CD8-positive, alpha-beta memory T cell (primary cell): ENCODE results near the gene C14orf93. TPM values are rescaled to one million over a fixed set of nuclear protein-coding genes. Genes with fewer than 3 reads are reported as not detected.
"Not testable (repeated sequence)": the region's sequence is repeated elsewhere in the genome, so short reads cannot be mapped to it uniquely, and the experiment has no call there.

Experiments used
- CTCF ChIA-PET: fragments of 350-600 bp; sonication (Branson Sonifier 250); formaldehyde crosslinking; loops from one replicate; lab custom pipeline; 2021; ENCODE audit warnings: antibody characterized with exemption; lab: Charles Lee
- POLR2A ChIA-PET: fragments of 350-600 bp; sonication (Branson Sonifier 250); formaldehyde crosslinking; loops from one replicate; lab custom pipeline; 2021; ENCODE audit warnings: antibody characterized with exemption; lab: Charles Lee
- DNase-seq, 5 donors: peaks; one replicate each; pipeline versions ENCODE4 v3.0.0 to v3.0.0-alpha.2; 2020 to 2022; ENCODE audit warnings: mixed read lengths in 1 of 5
- H3K27ac ChIP-seq: one replicate; pipeline ENCODE4 v1.7.0; 2013; ENCODE audit warnings: low read depth, mild to moderate bottlenecking, low read length, moderate library complexity
- H3K27me3 ChIP-seq: 2 replicates; pipeline ENCODE4 v1.7.0; 2013; ENCODE audit warnings: low read length, mild to moderate bottlenecking; ENCODE audit not compliant: insufficient read depth, poor library complexity, severe bottlenecking
- H3K36me3 ChIP-seq: 2 replicates; pipeline ENCODE4 v1.7.0; 2013; ENCODE audit warnings: mild to moderate bottlenecking, low read length, moderate library complexity; ENCODE audit not compliant: insufficient read depth
- H3K4me1 ChIP-seq: 2 replicates; pipeline ENCODE4 v1.7.0; 2013; ENCODE audit warnings: mild to moderate bottlenecking, low read length, moderate library complexity; ENCODE audit not compliant: insufficient read depth
- H3K4me3 ChIP-seq: 2 replicates; pipeline ENCODE4 v1.7.0; 2013; ENCODE audit warnings: mild to moderate bottlenecking, low read length
- H3K9me3 ChIP-seq: 2 replicates; pipeline ENCODE4 v1.7.0; 2013; ENCODE audit warnings: mild to moderate bottlenecking, low read length
- H3K27ac Mint-ChIP-seq, 8 donors: one replicate each; pipeline ENCODE4 v1.8.0; 2020 to 2021; ENCODE audit warnings: mixed read lengths in 8 of 8, mild to moderate bottlenecking in 6 of 8, inconsistent platforms in 3 of 8, moderate library complexity in 3 of 8
- H3K27me3 Mint-ChIP-seq, 2 donors: one replicate each; pipeline ENCODE4 v1.8.0; 2020 to 2021; ENCODE audit warnings: mixed read lengths in 2 of 2, mild to moderate bottlenecking in 1 of 2, moderate library complexity in 1 of 2
- H3K36me3 Mint-ChIP-seq, 3 donors: one replicate each; pipeline ENCODE4 v1.8.0; 2020 to 2021; ENCODE audit warnings: mixed read lengths in 3 of 3, inconsistent platforms in 1 of 3, mild to moderate bottlenecking in 1 of 3
- H3K4me1 Mint-ChIP-seq, 3 donors: one replicate each; pipeline ENCODE4 v1.8.0; 2020 to 2021; ENCODE audit warnings: mixed read lengths in 3 of 3, inconsistent platforms in 1 of 3, mild to moderate bottlenecking in 1 of 3
- H3K4me3 Mint-ChIP-seq, 7 donors: one replicate each; pipeline ENCODE4 v1.8.0; 2020 to 2021; ENCODE audit warnings: mixed read lengths in 7 of 7, mild to moderate bottlenecking in 6 of 7, moderate library complexity in 4 of 7, inconsistent platforms in 2 of 7
- H3K9me3 Mint-ChIP-seq, 5 donors: one replicate each; pipeline ENCODE4 v1.8.0; 2020 to 2022; ENCODE audit warnings: mixed read lengths in 5 of 5, mild to moderate bottlenecking in 3 of 5, moderate library complexity in 2 of 5, inconsistent platforms in 1 of 5
- polyA plus RNA-seq: library from polyadenylated mRNA; unstranded; fragments of 300-500 nt; fragmentation: Illumina TruSeq; gene quantifications from one replicate; pipeline ENCODE4 v1.2.3, GENCODE V29; 2021
- total RNA-seq, 2 experiments: library from RNA; stranded (reverse); gene quantifications; one replicate each; pipeline ENCODE4 v1.2.3, GENCODE V29; 2021

Gene C14orf93
- total and polyA plus RNA-seq, 3 experiments from 2014 or later = 5.8 to 8.3 (median 7.5) TPM

DNA sequence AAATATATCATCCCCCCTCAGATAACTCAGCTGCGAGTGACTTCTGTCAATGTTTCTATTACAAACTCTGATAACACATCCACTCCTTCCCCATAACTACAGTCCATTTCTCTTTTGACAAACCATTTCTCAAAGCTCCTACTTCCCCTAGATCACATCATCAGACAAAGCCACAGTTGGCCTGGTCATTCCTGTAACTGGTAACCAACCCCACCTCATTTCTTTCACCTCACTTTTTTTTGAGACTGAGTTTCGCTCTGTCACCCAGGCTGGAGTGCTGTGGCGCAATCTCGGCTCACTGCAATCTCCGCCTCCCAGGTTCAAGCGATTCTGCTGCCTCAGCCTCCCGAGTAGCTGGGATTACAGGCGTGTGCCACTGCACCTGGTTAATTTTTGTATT is 58.1 kb downstream of the C14orf93 start:
- H3K27me3 Mint-ChIP-seq, H3K9me3 Mint-ChIP-seq, DNase-seq, H3K27me3 ChIP-seq, H3K27ac ChIP-seq, H3K9me3 ChIP-seq, POLR2A ChIA-PET, H3K4me3 ChIP-seq, H3K36me3 ChIP-seq, H3K4me3 Mint-ChIP-seq: not testable (repeated sequence)
- peaks cover 12% of the 10 kb centered on the region for H3K4me1 ChIP-seq
- H3K4me1 Mint-ChIP-seq = peaks cover 13 to 24% (median 17%) of the 10 kb centered on the region in 3 donors
- peaks cover 0 to 42% (median 13%) of the 10 kb centered on the region in 3 donors for H3K36me3 Mint-ChIP-seq
- H3K27ac Mint-ChIP-seq = peak overlapping the region in 2 of 8 donors; percentile 37 to 67
- CTCF ChIA-PET = interaction anchor here (1.0 to 2.0 kb wide), 4 partner anchors 17 to 106 kb away, joined by 3 to 5 read pairs (median 4); no protein-coding TSS in a partner anchor

DNA sequence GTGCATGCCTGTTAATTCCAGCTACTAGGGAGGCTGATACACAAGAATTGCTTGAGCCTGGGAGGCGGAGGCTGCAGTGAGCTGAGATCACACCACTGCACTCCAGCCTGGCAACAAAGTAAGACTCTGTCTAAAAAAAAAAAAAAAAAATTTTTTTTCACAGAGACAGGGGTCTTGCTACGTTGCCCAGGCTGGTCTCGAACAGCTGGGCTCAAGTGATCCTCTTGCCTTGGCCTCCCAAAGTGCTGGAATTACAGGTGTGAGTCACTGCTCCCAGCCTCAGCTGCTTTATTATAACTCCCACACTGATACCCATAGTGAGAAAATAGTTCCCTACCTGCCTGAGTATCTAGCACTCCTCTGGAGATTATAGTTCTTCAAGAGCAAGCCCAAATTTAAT is 64.3 kb downstream of the C14orf93 start:
- Histone ChIP-seq H3K27ac (no peak overlapping the region), H3K4me3 (no peak overlapping the region), H3K4me1 (no peaks in the 10 kb centered on the region), H3K36me3 (peaks cover 5% of the 10 kb centered on the region), H3K27me3 (no peaks in the 10 kb centered on the region), H3K9me3 (no peaks in the 10 kb centered on the region)
- CTCF ChIA-PET = interaction anchor here (1.5 to 5.6 kb wide), 2 partner anchors 9 to 16 kb away, joined by 4 to 20 read pairs; partner anchors contain the start of gene PRMT5
- Mint-ChIP-seq H3K36me3 (peaks cover 0 to 47% (median 17%) of the 10 kb centered on the region in 3 donors), H3K9me3 (no peaks in the 10 kb centered on the region), H3K4me1 (no peaks in the 10 kb centered on the region), H3K27ac (no peak overlapping the region), H3K4me3 (no peak overlapping the region), H3K27me3 (no peaks in the 10 kb centered on the region)
- no peak for DNase-seq
- POLR2A ChIA-PET = interaction anchor here (1.3 kb wide), 1 partner anchor 10 kb away, joined by 3 read pairs; no protein-coding TSS in a partner anchor

DNA sequence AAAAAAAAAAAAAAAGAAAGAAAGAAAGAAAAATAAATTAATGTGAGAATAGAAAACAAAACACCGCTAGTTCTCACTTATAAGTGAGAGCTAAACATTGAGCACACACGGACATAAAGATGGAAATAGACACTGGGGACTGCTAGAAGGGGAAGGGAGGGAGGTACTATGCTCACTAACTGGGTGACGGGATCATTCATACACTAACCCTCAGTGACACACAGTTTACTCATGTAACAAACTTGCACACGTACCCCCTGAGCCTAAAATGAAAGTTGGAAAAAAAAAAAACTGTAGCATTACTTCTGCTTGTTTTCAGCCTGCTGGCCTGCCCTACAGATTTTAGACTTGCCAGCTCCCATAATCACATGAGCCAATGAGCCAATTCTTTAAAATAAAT is 70.3 kb downstream of the C14orf93 start:
- Mint-ChIP-seq H3K27ac (no peak overlapping the region), H3K36me3 (peaks cover 0 to 13% (median 6%) of the 10 kb centered on the region in 3 donors), H3K9me3 (no peaks in the 10 kb centered on the region), H3K27me3 (no peaks in the 10 kb centered on the region), H3K4me1 (no peaks in the 10 kb centered on the region), H3K4me3 (no peak overlapping the region)
- Histone ChIP-seq H3K4me3 (no peak overlapping the region), H3K27me3 (no peaks in the 10 kb centered on the region), H3K4me1 (no peaks in the 10 kb centered on the region), H3K9me3 (no peaks in the 10 kb centered on the region), H3K27ac (no peak overlapping the region), H3K36me3 (no peaks in the 10 kb centered on the region)
- ChIA-PET POLR2A (no interaction called here), CTCF (no interaction called here)
- DNase-seq = no peak

Other genes with a start within 250 kb of the C14orf93 start
- gene OXA1L, start 243.5 kb downstream of the C14orf93 start, total RNA-seq = 100 to 1,000 TPM; 126 to 128 TPM
- 57.3 TPM for gene OXA1L, start 243.5 kb downstream of the C14orf93 start, polyA plus RNA-seq
- gene SLC7A7, start 194.7 kb downstream of the C14orf93 start, total RNA-seq = under 1 TPM; 0.70 to 0.75 TPM
- not detected for gene SLC7A7, start 194.7 kb downstream of the C14orf93 start, polyA plus RNA-seq
- gene MRPL52, start 180.3 kb downstream of the C14orf93 start, total RNA-seq = 100 to 1,000 TPM; 181 to 185 TPM
- gene MRPL52, start 180.3 kb downstream of the C14orf93 start, polyA plus RNA-seq = 139 TPM
- 1 to 10 TPM; 1.4 to 1.7 TPM for gene MMP14, start 173.6 kb downstream of the C14orf93 start, total RNA-seq
- not detected for gene MMP14, start 173.6 kb downstream of the C14orf93 start, polyA plus RNA-seq
- 10 to 100 TPM; 33.4 to 38.1 TPM for gene LRP10, start 138.4 kb downstream of the C14orf93 start, total RNA-seq
- gene LRP10, start 138.4 kb downstream of the C14orf93 start, polyA plus RNA-seq = 105 TPM
- gene REM2, start 126.9 kb downstream of the C14orf93 start, total RNA-seq = under 1 TPM; 0.33 TPM
- 1.0 TPM for gene REM2, start 126.9 kb downstream of the C14orf93 start, polyA plus RNA-seq
- 10 to 100 TPM; 83.6 to 88.8 TPM for gene RBM23, start 91.0 kb downstream of the C14orf93 start, total RNA-seq
- gene RBM23, start 91.0 kb downstream of the C14orf93 start, polyA plus RNA-seq = 50.3 TPM
- 100 to 1,000 TPM; 191 to 200 TPM for gene PRMT5, start 80.8 kb downstream of the C14orf93 start, total RNA-seq
- 41.3 TPM for gene PRMT5, start 80.8 kb downstream of the C14orf93 start, polyA plus RNA-seq
- gene HAUS4, start 53.1 kb downstream of the C14orf93 start, total RNA-seq = 10 to 100 TPM; 43.3 to 48.3 TPM
- gene HAUS4, start 53.1 kb downstream of the C14orf93 start, polyA plus RNA-seq = 24.6 TPM
- 1 to 10 TPM in 1 of 2 experiments, under 1 TPM in 1; 0.90 to 1.2 TPM for gene AJUBA, start 27.6 kb downstream of the C14orf93 start, total RNA-seq
- gene AJUBA, start 27.6 kb downstream of the C14orf93 start, polyA plus RNA-seq = 0.64 TPM
- 100 to 1,000 TPM; 186 to 198 TPM for gene PSMB5, start 24.8 kb upstream of the C14orf93 start, total RNA-seq
- 37.1 TPM for gene PSMB5, start 24.8 kb upstream of the C14orf93 start, polyA plus RNA-seq
- gene PSMB11, start 32.1 kb upstream of the C14orf93 start, total RNA-seq = not detected
- gene PSMB11, start 32.1 kb upstream of the C14orf93 start, polyA plus RNA-seq = not detected
- gene CDH24, start 47.4 kb upstream of the C14orf93 start, total RNA-seq = under 1 TPM; 0.82 to 0.88 TPM
- 0.36 TPM for gene CDH24, start 47.4 kb upstream of the C14orf93 start, polyA plus RNA-seq
- 100 to 1,000 TPM; 195 to 198 TPM for gene ACIN1, start 85.0 kb upstream of the C14orf93 start, total RNA-seq
- 15.1 TPM for gene ACIN1, start 85.0 kb upstream of the C14orf93 start, polyA plus RNA-seq
- gene C14orf119, start 85.4 kb upstream of the C14orf93 start, total RNA-seq = 10 to 100 TPM; 52.5 to 55.6 TPM
- 112 TPM for gene C14orf119, start 85.4 kb upstream of the C14orf93 start, polyA plus RNA-seq
- gene CIROP, start 94.8 kb upstream of the C14orf93 start, total RNA-seq = not detected
- gene CIROP, start 94.8 kb upstream of the C14orf93 start, polyA plus RNA-seq = not detected
- gene CEBPE, start 109.1 kb upstream of the C14orf93 start, total RNA-seq = under 1 TPM; 0.16 to 0.22 TPM
- gene CEBPE, start 109.1 kb upstream of the C14orf93 start, polyA plus RNA-seq = not detected
- gene SLC7A8, start 173.5 kb upstream of the C14orf93 start, total RNA-seq = 1 to 10 TPM; 1.4 to 2.5 TPM
- 0.51 TPM for gene SLC7A8, start 173.5 kb upstream of the C14orf93 start, polyA plus RNA-seq
- gene RNF212B, start 227.8 kb upstream of the C14orf93 start, total RNA-seq = not detected
- gene RNF212B, start 227.8 kb upstream of the C14orf93 start, polyA plus RNA-seq = not detected